HG03039 (cell line): Measurements from ENCODE around the gene GTPBP3.
A peak's percentile ranks its signal among the peaks of the same experiment; 100 is the strongest.

Experiments
- ATAC-seq: cut with Tn5 transposase; IDR thresholded peaks from one replicate; pipeline ENCODE4 v1.9.1; 2021; ENCODE audit warnings: mild to moderate bottlenecking, moderate library complexity; ENCODE audit not compliant: unreplicated experiment

GTPBP3 gene

DNA sequence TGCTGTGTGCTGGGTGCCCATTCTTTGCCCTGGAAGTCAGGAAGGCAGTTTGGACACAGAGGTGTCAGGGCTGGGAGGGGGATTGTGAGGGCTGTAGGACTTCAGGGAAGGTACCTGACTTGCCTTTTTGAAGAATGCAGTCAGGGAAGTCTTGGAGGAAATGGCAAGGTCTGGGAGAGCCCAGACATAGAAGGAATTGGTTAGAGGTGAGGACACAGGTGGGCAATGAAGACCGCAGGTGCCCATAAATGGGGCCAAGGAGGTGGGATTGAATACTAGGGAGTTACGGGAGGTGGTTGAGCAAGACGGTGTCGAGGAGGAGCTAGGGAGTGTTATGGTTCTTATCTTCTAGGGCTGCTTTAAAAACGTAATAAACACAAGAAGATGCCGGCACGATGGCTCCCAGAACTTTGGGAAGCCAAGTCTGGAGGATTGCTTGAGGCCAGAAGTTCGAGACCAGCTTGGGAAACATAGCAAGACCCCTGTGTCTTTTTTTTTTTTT is 29.4 kb upstream of the GTPBP3 start:
- ATAC-seq: no peak

DNA sequence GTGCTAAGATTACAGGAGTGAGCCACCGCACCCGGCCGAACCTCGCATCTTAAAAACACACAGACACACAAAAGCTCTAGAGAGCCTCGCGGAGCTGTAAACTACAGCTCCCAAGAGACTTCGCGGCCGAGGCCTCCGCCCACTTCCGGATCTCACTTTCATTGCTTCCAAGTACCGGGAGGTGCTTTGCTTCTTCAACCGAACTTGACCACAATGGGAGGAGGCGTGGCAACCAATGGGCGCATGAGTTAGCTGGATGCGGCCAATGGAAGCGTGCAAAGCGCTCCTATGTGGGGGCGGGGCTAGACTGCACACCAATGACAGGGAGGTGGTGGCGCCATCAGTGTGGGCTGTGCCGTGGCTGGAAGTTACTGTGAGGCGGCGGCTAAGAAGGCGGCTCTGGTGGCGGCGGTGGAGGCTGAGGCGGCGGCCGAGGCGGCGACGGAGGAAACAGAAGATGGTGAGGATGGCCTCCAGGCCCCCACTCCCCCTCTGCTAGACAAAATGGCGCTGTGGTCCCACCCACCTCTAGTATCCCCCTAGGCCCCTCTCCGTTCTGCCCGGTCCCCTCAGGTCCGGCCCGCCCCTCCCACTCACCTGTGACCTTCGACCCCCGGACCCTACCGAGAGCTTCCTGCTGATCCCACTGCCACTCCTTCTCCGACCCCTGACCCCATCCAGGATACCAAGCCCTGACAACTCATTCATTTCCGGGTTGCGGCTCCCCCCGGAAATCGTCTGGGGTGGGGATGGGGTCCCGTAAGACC is 28.0 kb upstream of the GTPBP3 start, which contains the start of gene DDA1:
Gene DDA1, plus strand, starts transcription at position 366 of the 767 bp plus-strand sequence. Its CDS starts 92 bp downstream, at position 458.
- peak; percentile 59 for ATAC-seq

DNA sequence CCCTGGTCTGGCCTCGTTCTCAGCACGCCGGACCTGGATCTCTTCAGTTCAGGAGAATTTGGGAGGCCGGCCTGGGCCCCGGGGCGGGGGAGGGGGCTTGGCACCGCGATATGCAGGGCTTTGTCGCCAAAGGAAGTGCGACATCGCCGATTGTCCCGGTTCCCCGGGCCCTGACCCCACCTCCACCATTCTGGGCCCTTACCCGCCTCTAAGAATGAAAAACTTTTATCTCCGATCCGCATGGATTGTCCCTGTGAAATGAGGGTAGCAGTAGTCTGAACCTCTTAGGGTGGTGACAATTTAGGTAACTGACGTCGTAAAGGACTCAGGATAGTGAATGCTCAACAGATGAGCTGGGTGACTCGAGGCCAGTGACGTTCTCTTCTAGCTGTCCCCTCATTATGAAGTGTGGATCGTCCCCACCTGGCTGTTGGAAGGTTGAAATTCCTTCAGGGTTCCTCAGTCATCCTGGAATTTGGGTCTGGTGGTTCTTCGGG is 27.3 kb upstream of the GTPBP3 start:
- ATAC-seq: no peak

DNA sequence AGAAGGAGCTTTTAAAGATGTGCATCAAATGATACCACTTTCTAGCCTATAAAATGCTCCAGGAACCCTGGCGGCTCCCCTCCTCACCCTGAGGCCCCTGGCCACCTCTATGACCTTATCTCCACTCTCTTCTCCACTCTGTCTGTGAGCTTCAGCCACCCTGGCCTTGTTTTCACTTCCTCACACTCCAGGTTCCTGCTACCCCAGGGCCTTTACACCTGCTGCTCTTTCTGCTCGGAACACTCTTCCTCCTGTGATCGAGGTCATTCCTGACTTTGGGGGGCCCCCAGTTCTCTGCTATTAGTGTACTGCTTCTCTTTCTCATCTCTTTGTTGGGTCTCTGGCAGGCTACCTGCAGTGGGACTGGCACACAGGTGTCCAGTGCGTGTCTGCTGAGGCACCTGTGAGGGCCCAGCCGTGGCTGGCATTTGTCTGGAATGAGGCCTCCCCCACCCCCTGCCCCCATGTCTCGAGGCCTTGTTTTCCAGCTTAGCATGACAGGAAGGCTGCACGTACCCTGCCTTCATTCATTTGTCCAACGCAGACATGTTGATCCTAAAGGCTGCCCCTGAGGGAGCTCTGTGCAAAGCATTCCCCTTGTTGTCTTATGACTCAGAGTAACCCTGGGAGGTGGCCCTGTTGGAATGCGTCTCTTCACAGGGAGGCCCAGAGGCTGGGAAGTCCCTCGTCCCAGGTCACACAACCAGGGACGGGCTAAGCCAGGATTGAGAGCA is 25.7 kb upstream of the GTPBP3 start:
- no peak for ATAC-seq

DNA sequence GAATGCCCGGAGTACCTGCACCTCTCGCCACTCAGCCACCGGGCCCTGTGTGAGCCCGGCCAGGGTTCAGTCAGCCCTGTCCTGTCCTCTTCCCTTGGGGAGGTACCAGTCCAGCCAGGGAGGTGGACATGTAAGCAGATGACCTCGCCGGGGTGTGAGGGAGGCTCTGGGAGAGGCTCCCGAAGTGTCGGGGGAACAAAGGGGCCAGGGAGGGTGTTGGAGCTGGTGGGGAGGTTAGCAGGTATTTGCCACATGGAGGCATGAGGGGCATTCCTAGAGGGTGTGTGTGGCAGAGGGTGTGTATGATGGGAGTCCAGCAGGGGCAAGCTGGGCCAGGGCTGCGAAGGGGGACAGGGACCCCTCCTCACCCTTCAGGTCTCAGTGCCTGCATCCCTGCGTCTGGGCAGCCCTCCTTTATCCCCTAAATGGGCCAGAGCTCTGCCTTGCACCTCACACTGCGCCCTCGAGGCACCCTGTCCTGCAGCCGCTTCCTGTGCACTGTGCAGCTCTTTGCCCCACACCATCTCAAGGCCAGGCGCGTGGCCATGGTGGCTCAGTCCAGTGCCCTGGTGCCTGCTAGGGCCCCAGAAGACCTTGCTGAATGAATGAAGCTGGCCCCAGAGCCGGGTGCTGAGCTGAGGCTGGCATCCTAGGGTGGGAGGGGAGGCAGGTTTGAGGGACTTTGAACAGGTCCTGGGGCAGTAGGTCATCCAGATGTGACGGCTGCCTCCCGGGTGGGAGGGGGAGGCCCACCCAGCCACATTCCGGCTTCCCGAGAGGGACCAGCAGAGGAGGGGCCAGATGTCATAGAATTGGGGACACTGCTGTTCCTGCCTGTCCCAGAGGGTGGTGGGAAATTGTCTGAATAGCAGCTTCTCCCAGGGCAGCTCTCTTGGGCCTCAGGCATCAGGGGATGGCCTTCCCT is 24.9 kb upstream of the GTPBP3 start:
- ATAC-seq: no peak

DNA sequence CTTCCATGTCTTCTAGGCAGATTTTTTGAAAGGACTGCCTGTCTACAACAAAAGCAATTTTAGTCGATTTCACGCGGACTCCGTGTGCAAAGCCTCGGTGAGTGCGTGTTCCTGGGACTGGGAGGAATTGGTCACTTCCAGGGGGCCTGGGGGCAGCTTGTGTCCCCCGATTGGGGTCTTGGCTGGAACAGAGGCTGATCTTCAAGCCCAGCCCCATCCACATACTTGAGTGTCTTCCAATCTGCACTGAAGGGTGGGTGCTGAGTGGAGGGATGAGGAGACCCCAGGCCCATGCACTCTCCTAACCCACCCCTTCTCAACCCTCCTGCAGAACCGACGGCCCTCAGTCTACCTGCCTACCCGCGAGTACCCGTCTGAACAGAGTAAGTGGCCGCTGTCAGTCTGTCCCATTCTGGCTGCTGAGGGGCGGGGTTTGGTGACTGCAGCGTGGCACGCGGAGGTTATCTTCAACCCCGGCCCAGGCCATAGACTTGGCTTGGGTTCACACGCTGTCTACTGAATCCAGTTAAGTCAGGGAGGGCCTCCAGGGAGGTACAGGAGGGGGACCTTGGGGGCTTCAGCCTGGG is 23.3 kb upstream of the GTPBP3 start:
- no peak for ATAC-seq

DNA sequence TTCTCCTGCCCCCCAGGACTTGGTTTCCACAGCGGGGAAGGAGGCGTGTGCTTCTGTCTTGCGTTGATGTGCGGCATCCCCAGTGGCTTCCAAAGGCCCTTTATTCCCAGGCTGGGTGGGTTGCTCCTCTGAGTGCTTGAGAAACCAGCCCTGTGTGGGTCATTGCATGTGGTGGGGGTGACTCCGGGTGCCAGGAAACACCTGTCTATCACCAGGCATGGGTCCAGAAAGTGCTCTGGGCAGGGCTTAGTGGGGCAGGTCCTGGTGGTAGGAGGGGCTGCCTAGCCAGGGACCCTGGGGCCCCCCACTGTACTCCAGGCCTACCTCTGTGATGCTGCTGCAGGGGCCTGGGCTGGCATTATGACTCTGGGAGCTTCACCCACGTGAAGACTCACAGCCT is 18.4 kb upstream of the GTPBP3 start:
- no peak for ATAC-seq

DNA sequence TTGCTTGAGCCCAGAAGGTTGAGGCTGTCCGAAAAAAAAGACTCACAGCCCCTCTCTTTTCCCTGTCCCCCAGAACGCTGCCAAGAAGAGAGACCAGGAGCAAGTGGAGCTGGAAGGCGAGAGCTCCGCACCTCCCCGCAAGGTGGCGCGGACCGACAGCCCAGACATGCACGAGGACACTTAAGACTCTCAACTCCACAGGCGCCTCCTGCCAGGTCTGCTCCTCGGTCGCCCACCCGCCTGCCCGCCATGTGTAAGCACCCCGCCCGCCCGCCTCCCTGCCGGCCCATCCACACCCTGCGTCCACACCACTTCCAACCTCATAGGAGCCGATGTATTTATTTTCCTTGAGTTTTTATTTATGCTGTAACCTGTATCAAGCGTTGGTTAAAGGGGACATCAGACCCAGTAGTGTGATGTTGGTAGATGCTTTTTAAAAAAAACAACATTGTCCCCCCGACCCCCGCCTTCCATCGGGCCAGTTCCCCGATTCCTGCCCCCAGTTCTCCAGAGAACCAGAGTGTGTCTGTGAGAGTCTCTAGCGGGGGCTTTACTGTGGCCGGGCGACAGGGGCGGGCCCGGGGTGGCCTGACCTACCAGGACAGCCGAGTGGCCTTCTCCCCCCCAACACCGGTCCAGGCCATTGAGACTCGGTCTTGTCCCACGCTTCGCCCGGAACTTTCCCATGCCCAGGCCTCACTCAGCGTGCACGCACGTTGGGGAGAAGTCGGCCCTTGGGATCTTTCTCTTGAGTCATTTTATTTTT is 17.7 kb upstream of the GTPBP3 start:
- no peak for ATAC-seq

DNA sequence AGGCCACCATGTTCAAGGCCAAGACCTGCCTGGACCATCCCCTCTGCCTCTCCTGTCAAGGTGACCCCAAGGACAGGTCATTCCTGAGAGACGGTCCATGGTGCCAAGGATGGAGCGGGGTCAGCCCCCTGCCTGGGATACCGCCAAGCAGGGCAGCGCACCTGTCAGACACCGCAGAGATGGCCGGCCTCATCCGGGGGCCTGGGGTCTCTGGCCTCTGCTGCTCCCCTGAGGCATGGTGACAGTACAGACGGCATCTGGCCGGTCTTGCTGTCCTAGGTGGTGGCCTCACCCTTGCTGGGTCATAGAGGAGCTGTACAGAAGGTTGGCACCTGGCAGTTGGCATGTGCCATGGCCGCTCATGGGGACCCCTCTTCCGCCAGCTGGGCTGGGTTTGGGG is 16.9 kb upstream of the GTPBP3 start:
- ATAC-seq: no peak

DNA sequence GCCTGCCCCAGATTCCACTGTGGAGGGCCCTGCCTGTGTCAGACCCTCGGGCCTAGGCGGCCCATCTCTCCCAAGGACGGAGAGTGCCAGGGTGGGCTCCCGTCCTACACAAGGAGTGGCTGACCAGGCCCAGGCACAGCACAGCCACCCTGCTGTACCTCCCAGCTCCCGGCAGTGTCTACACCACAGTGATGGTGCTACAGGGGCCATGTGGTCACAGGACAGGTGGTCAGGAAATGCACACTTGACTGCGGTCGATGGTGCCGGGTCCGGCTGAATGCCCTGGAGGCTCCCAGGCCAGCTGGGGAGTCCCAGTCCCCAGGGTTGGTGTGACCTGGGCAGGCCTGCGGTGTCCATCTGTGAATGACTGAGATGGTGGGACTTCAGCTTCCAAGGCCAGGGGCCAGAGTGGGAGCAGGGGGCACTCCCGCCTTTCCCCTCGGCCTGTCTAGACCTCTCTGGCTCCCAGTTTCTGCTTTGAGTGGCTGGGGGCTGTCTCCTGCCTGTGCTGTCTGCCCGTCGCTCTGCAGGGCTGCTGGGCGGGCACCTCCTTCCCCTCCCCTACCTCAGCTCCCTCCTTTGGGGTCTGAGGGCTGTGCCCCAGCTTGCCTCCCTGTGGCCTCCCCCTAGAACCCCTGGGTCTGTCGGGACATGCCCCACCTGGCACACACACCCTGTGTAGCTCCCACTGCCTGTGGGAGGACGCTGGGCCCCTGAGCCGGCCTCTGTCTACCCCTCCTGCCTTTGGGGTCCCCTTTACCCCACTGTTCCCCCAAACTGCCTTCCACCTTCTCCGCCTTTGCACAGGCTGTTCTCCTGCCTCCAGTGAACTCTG is 15.5 kb upstream of the GTPBP3 start:
- ATAC-seq: no peak

DNA sequence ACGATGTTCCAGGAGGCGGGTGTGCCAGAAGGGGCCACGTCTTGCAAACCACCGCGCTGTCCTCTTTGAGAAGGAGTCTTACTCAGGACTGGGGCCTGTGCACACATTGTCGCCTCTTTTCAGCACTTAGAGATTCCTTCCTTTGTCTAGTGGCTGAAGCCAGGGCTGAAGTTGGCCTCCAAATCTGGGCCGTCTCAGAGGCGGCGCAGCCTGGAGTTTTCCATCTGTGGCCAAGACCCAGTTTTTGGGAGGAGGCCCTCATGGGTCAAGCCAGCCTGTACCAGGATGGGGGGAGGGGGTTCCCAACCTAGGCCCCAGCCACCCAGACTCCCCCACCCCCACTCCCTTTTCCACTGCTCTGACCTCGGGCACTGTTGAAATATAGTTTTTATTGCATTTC is 14.5 kb upstream of the GTPBP3 start:
- ATAC-seq: no peak

DNA sequence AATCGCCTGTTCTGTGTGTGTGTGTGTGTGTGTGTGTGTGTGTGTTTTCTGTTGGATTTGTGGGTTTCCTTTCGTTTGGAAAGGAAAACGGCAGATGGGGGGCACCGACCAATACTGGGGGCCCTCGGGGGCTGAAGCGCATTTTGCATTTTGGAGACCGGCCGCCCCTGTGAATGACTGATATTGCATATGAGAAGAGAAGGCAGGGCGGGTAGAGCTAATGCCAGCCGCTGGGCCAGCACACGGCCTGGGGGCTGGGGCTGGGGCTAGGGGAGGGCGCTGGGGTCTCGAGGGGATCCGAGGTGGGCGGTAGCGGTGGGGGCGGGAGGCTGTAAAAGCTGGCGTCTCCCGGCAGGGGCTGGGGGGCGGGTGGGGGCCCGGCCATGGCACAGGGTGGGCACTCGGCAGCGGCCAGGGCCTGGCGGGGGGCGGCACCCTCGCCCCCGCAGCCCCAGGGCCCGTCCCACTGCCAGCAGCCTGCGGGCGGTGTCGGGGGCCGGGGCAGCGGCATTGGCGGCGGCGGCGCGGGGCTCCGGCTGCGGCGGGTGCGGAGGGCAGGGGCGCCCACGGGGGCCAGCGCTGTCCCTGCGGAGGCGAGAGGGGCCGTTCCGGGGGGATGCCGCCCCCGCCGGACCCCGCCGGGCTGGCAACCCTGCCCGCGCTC is 13.9 kb upstream of the GTPBP3 start:
- no peak for ATAC-seq

DNA sequence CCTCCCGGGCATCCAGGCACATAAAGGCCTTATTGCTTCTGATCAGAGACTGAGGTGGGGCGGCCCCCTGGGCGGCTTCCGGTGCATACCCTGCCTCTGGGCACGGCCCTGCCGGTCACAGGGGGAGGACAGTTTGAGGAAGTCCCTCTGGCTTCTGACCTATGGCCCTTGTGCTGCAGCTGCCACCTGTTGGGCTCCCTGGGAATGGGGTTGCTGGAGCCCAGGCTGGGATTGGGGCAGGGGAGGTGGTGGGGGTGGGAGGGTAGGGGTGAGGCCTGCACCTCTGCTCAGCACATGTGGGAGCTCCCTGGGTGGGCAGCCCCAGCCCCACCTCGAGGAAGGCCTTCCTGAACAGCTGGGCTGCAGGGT is 13.4 kb upstream of the GTPBP3 start:
- ATAC-seq: no peak

DNA sequence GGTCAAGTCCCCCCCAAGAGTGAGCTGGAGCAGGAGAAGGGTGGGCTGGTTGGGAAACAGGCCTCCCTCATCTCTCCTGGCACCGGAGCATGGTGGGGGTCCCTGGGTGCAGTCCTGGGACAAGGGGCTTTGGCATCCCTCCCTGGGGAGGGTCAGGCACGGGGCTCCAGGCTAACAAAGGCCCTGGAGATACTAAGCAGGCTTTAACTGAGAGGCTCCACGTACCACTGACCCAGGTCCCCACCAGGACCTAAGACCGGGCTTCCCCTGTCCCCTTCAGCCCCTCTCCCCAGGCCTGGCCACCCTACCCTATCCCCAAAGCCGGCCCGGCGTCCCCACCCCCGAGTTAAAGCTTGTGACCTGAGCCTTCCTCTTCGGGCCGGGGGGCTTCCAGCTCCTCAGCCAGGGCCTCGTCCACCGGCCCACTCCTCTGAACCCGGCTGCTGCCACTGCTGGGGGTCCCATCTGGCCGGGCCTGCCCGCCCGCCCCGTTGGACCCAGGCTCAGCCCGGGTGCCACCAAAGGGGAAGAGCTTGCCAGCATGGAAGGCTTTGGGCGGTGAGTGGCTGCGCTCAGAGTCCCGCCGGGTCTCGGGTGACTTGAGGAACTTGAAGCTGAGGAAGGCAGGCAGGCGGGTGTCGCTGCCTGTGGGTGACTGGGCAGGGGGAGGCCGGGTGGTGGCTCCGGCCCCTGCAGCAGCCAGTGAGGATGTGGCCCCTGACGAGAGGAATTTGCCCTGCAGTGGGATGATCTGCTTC is 12.8 kb upstream of the GTPBP3 start:
- no peak for ATAC-seq

DNA sequence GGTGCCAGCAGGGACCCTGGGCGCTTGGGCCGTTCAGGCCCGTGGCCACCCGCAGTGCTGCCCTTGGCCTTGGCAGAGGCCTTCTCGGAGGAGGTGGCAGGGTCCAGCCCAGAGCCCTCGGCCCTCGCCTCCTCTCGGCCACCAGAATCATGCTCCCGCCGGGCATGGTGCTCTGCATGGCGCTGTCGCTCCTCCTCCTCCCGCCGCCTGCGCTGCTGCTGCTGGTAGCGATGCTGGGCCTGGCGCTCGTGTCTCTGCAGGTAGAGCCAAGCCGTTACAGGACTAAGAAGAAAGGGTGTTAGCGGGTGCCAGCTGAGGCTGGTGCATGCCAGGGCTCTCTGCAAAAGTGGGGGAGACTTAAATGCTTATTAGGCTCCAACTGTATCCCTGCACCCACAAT is 12.2 kb upstream of the GTPBP3 start:
- no peak for ATAC-seq

DNA sequence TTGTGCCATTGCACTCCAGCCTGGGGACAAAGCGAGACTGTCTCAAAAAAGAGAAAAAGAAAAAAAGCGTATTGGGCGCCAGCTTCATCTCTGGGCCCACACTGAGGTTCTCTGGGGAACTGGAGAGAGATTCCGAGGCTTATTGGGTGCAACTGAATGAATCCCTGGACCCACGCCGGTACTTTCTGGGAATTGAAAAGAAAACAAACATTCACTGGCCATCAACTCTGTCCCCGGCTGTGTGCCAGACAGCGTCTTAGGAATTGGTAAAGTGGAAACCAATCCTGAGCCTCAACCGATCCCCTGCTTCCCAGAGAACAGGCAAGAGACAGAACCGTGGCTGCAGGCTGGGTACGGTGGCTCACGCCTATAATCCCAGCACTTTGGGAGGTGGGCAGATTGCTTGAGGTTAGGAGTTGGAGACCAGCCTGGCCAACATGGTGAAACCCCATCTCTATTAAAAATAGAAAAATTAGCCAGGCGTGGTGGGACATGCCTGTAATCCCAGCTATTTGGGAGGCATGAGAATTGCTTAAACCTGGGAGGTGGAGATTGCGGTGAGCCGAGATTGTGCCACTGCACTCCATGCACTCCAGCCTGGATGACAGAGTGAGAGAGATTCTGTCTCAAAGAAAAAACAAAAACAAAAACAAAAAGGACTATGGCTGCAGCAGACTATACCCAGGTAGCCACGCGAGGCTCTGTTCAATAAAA is 11.3 kb upstream of the GTPBP3 start:
- ATAC-seq: no peak

DNA sequence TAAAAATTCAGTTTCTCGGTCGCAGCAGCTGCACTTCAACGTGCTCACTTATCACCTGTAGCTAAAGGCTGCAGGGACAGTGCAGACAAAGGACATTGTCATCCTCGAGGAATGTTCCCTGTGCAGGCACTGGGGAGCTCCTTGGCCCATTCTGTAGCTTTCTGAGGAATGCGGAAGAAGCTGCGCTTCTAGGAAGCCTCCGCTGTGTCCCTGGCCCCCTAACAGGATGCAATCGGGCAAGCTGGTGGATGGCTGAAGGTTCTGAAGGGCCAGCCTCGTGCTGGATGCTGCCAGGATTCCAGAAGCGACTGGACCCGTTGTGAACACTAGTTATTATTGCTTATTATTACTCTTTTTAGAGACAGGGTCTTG is 10.8 kb upstream of the GTPBP3 start:
- ATAC-seq: no peak
